Gastrocnemius medialis (tissue), 4 donors: ENCODE results near the gene FANCC. TPM values are rescaled to one million over a fixed set of nuclear protein-coding genes. Genes with fewer than 3 reads are reported as not detected.

Experiments used
- ATAC-seq, 2 donors: fragments of 150-250 bp; one replicate each; pipeline ENCODE4 v1.9.1; 2016
- DNase-seq, 2 donors: peaks; one replicate each; pipeline ENCODE4 v3.0.0-alpha.2; 2019
- H3K27ac ChIP-seq, 4 donors: fragments of 200-600 bp; sonication (generic); 1 replicate in 1 of 4; 2 replicates in 3 of 4; pipeline ENCODE4 v1.5.1; 2016 to 2018; ENCODE audit warnings: mild to moderate bottlenecking in 2 of 4, moderate library complexity in 1 of 4
- H3K27me3 ChIP-seq, 3 donors: fragments of 200-600 bp; sonication (generic) in 2 of 3; 1 replicate in 1 of 3; 2 replicates in 2 of 3; pipeline versions ENCODE4 v1.5.1 to v1.6.0; 2016 to 2019; ENCODE audit warnings: mild to moderate bottlenecking in 1 of 3, moderate library complexity in 1 of 3
- H3K36me3 ChIP-seq, 2 donors: fragments of 200-600 bp; sonication (generic) in 1 of 2; one replicate each; pipeline ENCODE4 v1.5.1; 2017 to 2018
- H3K4me1 ChIP-seq, 2 donors: fragments of 200-600 bp; sonication (generic) in 1 of 2; one replicate each; pipeline ENCODE4 v1.5.1; 2016 to 2017; ENCODE audit warnings: mild to moderate bottlenecking in 2 of 2
- H3K4me3 ChIP-seq, 4 donors: fragments of 200-600 bp; sonication (generic) in 3 of 4; 1 replicate in 1 of 4; 2 replicates in 3 of 4; pipeline ENCODE4 v1.5.1; 2016 to 2019; ENCODE audit warnings: mild to moderate bottlenecking in 2 of 4
- H3K9me3 ChIP-seq, 3 donors: fragments of 200-600 bp; sonication (generic) in 2 of 3; 1 replicate in 1 of 3; 2 replicates in 2 of 3; pipeline ENCODE4 v1.5.1; 2016 to 2019
- POLR2A ChIP-seq, 2 donors: fragments of 450-650 bp; IDR thresholded peaks; one replicate each; pipeline ENCODE4 v1.6.1; 2017; ENCODE audit warnings: antibody characterized with exemption in 2 of 2, mild to moderate bottlenecking in 2 of 2, moderate library complexity in 2 of 2
- in situ Hi-C, 4 donors: fragments of 200-750 bp; cut with MboI; loops; one replicate each; pipeline versions ENCODE4 v1.15.0 to v1.8.0; 2017; ENCODE audit warnings: low sequenced_read_pairs in 4 of 4
- intact Hi-C: fragments of 100-400 bp; cut with DNase I; formaldehyde crosslinking; loops from one replicate; pipeline ENCODE4 v1.15.1; 2023; ENCODE audit warnings: low total_unique reads
- total RNA-seq, 4 donors: library from RNA; depleted of rRNA; stranded (reverse); fragments of >200 nt; gene quantifications; one replicate each; pipeline versions ENCODE4 v1.1.0 to v1.2.3, GENCODE V29; 2016
- TF ChIP-seq, protein P1 (sequence below), 5 experiments: fragments of 450-650 bp in 3 of 5; fragments of 200-600 bp in 2 of 5; sonication (generic) in 2 of 5; IDR thresholded peaks in 4 of 5; conservative IDR thresholded peaks in 1 of 5; 1 replicate in 4 of 5; 2 replicates in 1 of 5; pipeline ENCODE4 v1.5.1; 2016 to 2019; ENCODE audit warnings: antibody characterized with exemption in 5 of 5, mild to moderate bottlenecking in 3 of 5, moderate library complexity in 3 of 5

FANCC gene
- total RNA-seq, 4 donors from 2014 or later: 1.2 to 4.8 (median 2.5) TPM

DNA sequence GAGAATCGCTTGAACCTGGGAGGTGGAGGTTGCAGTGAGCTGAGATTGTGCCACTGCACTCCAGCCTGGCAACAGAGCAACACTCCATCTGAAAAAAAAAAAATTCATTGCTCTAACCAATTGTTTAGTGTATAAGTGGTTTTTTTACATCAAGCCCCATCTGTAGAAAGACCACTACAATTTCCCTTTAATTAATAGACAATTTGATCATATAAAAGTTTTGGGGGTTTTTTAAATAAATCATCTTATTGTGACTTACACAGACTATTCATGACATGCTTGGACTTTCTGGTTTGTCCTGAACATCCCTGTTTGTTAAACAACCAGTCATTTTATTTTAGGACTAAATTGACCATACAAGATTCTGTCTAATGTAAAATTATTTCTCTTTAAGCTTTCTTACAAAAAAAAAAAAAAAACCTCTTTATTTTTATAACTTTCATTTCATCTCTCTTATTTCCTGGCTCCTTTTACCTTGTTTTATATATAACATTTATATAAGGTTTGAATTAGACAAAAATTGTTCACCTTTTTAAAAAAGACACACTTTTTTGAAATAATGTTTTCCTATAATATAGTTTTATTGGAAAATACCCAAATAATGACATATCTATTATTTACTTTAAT, 9.8 kb upstream of the FANCC start:
- Histone ChIP-seq H3K36me3 (no peaks in the 10 kb centered on the region), H3K4me3 (no peak overlapping the region), H3K9me3 (no peaks in the 10 kb centered on the region), H3K4me1 (no peaks in the 10 kb centered on the region), H3K27me3 (no peaks in the 10 kb centered on the region), H3K27ac (no peak overlapping the region)
- intact Hi-C loops: no loop called here
- DNase-seq: no peak
- in situ Hi-C loops: no loop called here
- ATAC-seq: no peak
- TF ChIP-seq, protein P1, sequence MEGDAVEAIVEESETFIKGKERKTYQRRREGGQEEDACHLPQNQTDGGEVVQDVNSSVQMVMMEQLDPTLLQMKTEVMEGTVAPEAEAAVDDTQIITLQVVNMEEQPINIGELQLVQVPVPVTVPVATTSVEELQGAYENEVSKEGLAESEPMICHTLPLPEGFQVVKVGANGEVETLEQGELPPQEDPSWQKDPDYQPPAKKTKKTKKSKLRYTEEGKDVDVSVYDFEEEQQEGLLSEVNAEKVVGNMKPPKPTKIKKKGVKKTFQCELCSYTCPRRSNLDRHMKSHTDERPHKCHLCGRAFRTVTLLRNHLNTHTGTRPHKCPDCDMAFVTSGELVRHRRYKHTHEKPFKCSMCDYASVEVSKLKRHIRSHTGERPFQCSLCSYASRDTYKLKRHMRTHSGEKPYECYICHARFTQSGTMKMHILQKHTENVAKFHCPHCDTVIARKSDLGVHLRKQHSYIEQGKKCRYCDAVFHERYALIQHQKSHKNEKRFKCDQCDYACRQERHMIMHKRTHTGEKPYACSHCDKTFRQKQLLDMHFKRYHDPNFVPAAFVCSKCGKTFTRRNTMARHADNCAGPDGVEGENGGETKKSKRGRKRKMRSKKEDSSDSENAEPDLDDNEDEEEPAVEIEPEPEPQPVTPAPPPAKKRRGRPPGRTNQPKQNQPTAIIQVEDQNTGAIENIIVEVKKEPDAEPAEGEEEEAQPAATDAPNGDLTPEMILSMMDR (IDR thresholded peaks at IDR 0.05 in 4 of 5, conservative IDR thresholded peaks at IDR 0.05 in 1 of 5): no peak
- no peak for TF ChIP-seq POLR2A (IDR thresholded peaks at IDR 0.05)

DNA sequence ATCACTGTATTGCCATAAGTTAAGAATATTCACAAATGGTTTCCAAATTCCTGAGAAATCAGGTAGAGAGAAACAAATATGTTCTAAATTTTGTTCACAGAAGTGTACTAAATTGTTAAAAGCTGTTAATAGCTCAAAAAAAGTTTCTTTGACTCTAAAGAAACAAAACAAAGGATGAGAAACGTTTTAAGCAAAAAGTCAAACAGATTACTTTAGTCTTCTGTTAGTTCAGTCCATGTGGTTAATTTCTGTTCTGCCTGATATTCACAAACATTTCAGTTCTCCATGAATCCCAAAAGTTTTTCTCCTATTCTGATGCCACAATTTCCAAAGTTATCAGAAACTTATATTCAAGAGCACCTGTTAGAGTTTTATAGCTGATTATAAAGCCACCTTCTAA, 7.7 kb upstream of the FANCC start:
- no peak for DNase-seq
- TF ChIP-seq, protein P1 (IDR thresholded peaks at IDR 0.05 in 4 of 5, conservative IDR thresholded peaks at IDR 0.05 in 1 of 5): no peak
- Histone ChIP-seq H3K4me1 (no peaks in the 10 kb centered on the region), H3K27me3 (no peaks in the 10 kb centered on the region), H3K36me3 (no peaks in the 10 kb centered on the region), H3K4me3 (no peak overlapping the region), H3K9me3 (no peaks in the 10 kb centered on the region), H3K27ac (no peak overlapping the region)
- ATAC-seq: no peak
- intact Hi-C loops (no loop called here), in situ Hi-C loops (no loop called here)

DNA sequence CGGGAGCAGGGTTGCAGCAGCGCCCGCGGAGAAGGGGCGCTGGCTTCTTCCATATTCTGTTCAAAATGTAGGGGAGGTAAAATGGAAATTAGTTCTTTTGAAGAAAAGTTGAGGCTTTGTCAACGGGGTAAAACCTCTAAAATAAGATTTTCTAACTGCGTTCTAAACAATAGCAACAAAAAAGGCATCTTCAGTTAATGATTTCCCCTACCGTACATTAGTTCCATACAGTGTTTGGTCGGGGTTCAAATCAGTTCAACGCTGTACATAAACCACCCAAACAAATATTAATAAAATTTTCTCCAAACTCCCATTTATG, 343 bp upstream of the FANCC start:
- DNase-seq (no peak), ATAC-seq (no peak)
- H3K4me3 ChIP-seq: peak overlapping the region; percentile 78 to 100 (median 97)
- intact Hi-C loops (loop anchor here (1.0 to 10.0 kb wide), 4 partner anchors 107 to 591 kb away; partner anchors contain the start of genes AOPEP and ERCC6L2), in situ Hi-C loops (loop anchor here in 2 of 4 donors (25.0 kb wide), 1 partner anchor 194 kb away; the partner anchor contains the start of gene PTCH1 (in 2 of the 2))
- peaks cover 8 to 14% of the 10 kb centered on the region in 2 donors for H3K4me1 ChIP-seq
- no peak for TF ChIP-seq POLR2A (IDR thresholded peaks at IDR 0.05)
- TF ChIP-seq, protein P1 (IDR thresholded peaks at IDR 0.05 in 4 of 5, conservative IDR thresholded peaks at IDR 0.05 in 1 of 5): no peak
- no peaks in the 10 kb centered on the region for H3K9me3 ChIP-seq
- H3K27ac ChIP-seq: peak overlapping the region; percentile 91 to 98 (median 94)
- H3K36me3 ChIP-seq: no peaks in the 10 kb centered on the region
- H3K27me3 ChIP-seq: no peaks in the 10 kb centered on the region

DNA sequence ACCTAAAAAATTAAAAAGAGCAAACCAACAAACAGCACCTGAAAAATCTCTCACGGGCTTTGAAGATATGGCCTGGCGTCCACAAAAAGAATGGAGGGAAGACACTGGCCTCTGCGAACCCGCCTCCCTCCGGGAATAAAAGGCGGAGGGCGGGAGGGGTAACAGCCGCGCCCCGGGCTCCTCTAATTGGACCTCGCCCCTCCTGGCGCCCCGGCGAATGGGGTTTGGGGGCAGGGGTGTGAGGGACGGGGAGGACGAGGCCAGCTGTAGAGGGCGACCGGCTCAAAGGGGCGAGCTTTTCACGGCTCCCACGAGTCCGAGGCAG, 753 bp downstream of the FANCC start:
- H3K9me3 ChIP-seq: no peaks in the 10 kb centered on the region
- no peaks in the 10 kb centered on the region for H3K36me3 ChIP-seq
- ATAC-seq: peak; percentile 43 to 46
- no peak for TF ChIP-seq POLR2A (IDR thresholded peaks at IDR 0.05)
- TF ChIP-seq, protein P1 (IDR thresholded peaks at IDR 0.05 in 4 of 5, conservative IDR thresholded peaks at IDR 0.05 in 1 of 5): peak in 1 of 5 experiments; percentile 20
- H3K4me3 ChIP-seq: peak overlapping the region; percentile 78 to 100 (median 97)
- peak overlapping the region; percentile 91 to 98 (median 94) for H3K27ac ChIP-seq
- no peaks in the 10 kb centered on the region for H3K27me3 ChIP-seq
- in situ Hi-C loops (loop anchor here in 2 of 4 donors (25.0 kb wide), 1 partner anchor 196 kb away; the partner anchor contains the start of gene PTCH1 (in 2 of the 2)), intact Hi-C loops (loop anchor here (1.0 to 10.0 kb wide), 4 partner anchors 108 to 589 kb away; partner anchors contain the start of genes AOPEP and ERCC6L2)
- H3K4me1 ChIP-seq: peaks cover 8 to 15% of the 10 kb centered on the region in 2 donors
- DNase-seq: peak; percentile 12 to 38
